H9 (cell line): ENCODE measurements around the gene NARS2. TPM values are rescaled to one million over a fixed set of nuclear protein-coding genes. Genes with fewer than 3 reads are reported as not detected.

Experiments
- DNase-seq: peaks from one replicate; pipeline ENCODE4 v3.0.0-alpha.2; 2017
- H2AFZ ChIP-seq: one replicate; pipeline ENCODE4 v1.6.1; 2013; ENCODE audit warnings: mild to moderate bottlenecking, low read length, control low read depth, moderate library complexity
- H2AK5ac ChIP-seq: 2 replicates; pipeline ENCODE4 v1.6.1; 2013; ENCODE audit warnings: low read length, control low read depth, mixed read lengths; ENCODE audit not compliant: insufficient read length
- H2BK120ac ChIP-seq: one replicate; pipeline ENCODE4 v1.6.1; 2013; ENCODE audit warnings: low read depth, mild to moderate bottlenecking, low read length, control low read depth, inconsistent platforms; ENCODE audit not compliant: poor library complexity, severe bottlenecking
- H2BK12ac ChIP-seq: 2 replicates; pipeline ENCODE4 v1.6.1; 2013; ENCODE audit warnings: low read length, control low read depth, mixed read lengths, low read depth; ENCODE audit not compliant: insufficient read length
- H2BK15ac ChIP-seq: 2 replicates; pipeline ENCODE4 v1.6.1; 2013; ENCODE audit warnings: low read depth, low read length, control low read depth
- H2BK20ac ChIP-seq: one replicate; pipeline ENCODE4 v1.6.1; 2013; ENCODE audit warnings: low read depth, mild to moderate bottlenecking, low read length, control low read depth, inconsistent platforms; ENCODE audit not compliant: poor library complexity, severe bottlenecking
- H2BK5ac ChIP-seq: 2 replicates; pipeline ENCODE4 v1.6.1; 2013; ENCODE audit warnings: low read length, control low read depth, mixed read lengths; ENCODE audit not compliant: insufficient read length
- H3K14ac ChIP-seq: 2 replicates; pipeline ENCODE4 v1.6.1; 2013; ENCODE audit warnings: low read length, control low read depth; ENCODE audit not compliant: insufficient read depth
- H3K18ac ChIP-seq: 2 replicates; pipeline ENCODE4 v1.6.1; 2013; ENCODE audit warnings: low read depth, mild to moderate bottlenecking, mixed read lengths, low read length, control low read depth; ENCODE audit not compliant: insufficient read length
- H3K23ac ChIP-seq: 2 replicates; pipeline ENCODE4 v1.6.1; 2013; ENCODE audit warnings: low read length, control low read depth, mixed read lengths, low read depth; ENCODE audit not compliant: insufficient read length
- H3K23me2 ChIP-seq: 2 replicates; pipeline ENCODE4 v1.6.1; 2013; ENCODE audit warnings: low read depth, mild to moderate bottlenecking, mixed read lengths, low read length, control low read depth; ENCODE audit not compliant: insufficient read length, poor library complexity, severe bottlenecking
- H3K27ac ChIP-seq: 2 replicates; pipeline ENCODE4 v1.5.1; 2013; ENCODE audit warnings: low read length, control low read depth, mixed read lengths, low read depth; ENCODE audit not compliant: insufficient read length
- H3K27me3 ChIP-seq: 2 replicates; pipeline ENCODE4 v1.6.1; 2013; ENCODE audit warnings: low read length, control low read depth, inconsistent platforms; ENCODE audit not compliant: insufficient read depth
- H3K4ac ChIP-seq: 2 replicates; pipeline ENCODE4 v1.6.1; 2013; ENCODE audit warnings: low read depth, mild to moderate bottlenecking, control low read depth, inconsistent platforms, low read length, moderate library complexity
- H3K4me1 ChIP-seq: 2 replicates; pipeline ENCODE4 v1.6.1; 2013; ENCODE audit warnings: low read length, control low read depth, inconsistent platforms; ENCODE audit not compliant: insufficient read depth
- H3K4me2 ChIP-seq: 2 replicates; pipeline ENCODE4 v1.6.1; 2013; ENCODE audit warnings: low read length, control low read depth, mixed read lengths; ENCODE audit not compliant: insufficient read length, insufficient read depth
- H3K56ac ChIP-seq: 2 replicates; pipeline ENCODE4 v1.6.1; 2013; ENCODE audit warnings: low read depth, mild to moderate bottlenecking, mixed read lengths, low read length, control low read depth; ENCODE audit not compliant: insufficient read length
- H3K79me1 ChIP-seq: 2 replicates; pipeline ENCODE4 v1.6.1; 2013; ENCODE audit warnings: low read depth, mild to moderate bottlenecking, moderate library complexity, low read length, control low read depth, inconsistent platforms; ENCODE audit not compliant: insufficient read depth, poor library complexity, severe bottlenecking
- H3K79me2 ChIP-seq: 2 replicates; pipeline ENCODE4 v1.6.1; 2013; ENCODE audit warnings: low read length, control low read depth, inconsistent platforms; ENCODE audit not compliant: insufficient read depth
- H3K9ac ChIP-seq: 2 replicates; pipeline ENCODE4 v1.6.1; 2013; ENCODE audit warnings: low read length, control low read depth, mixed read lengths; ENCODE audit not compliant: insufficient read length; ENCODE audit errors: extremely low read depth
- H3K9me3 ChIP-seq: one replicate; pipeline ENCODE4 v1.6.1; 2013; ENCODE audit warnings: low read depth, low read length, inconsistent platforms; ENCODE audit not compliant: control insufficient read depth
- H3T11ph ChIP-seq: one replicate; pipeline ENCODE4 v1.6.1; 2013; ENCODE audit warnings: mild to moderate bottlenecking, low read length, control low read depth, inconsistent platforms
- H4K20me1 ChIP-seq: one replicate; pipeline ENCODE4 v1.6.1; 2013; ENCODE audit not compliant: control insufficient read depth, insufficient read length, insufficient read depth
- H4K5ac ChIP-seq: 2 replicates; pipeline ENCODE4 v1.6.1; 2013; ENCODE audit warnings: low read depth, mild to moderate bottlenecking, mixed read lengths, low read length, control low read depth; ENCODE audit not compliant: insufficient read length
- H4K8ac ChIP-seq: replicated peaks from 2 replicates; pipeline ENCODE4 v1.6.1; 2013; ENCODE audit warnings: low read length, control low read depth, mixed read lengths, low read depth; ENCODE audit not compliant: insufficient read length
- H4K91ac ChIP-seq: 2 replicates; pipeline ENCODE4 v1.6.1; 2013; ENCODE audit warnings: low read depth, mild to moderate bottlenecking, moderate library complexity, mixed read lengths, low read length, control low read depth; ENCODE audit not compliant: insufficient read length
- H3K27ac Mint-ChIP-seq, 3 experiments: 2 replicates in 2 of 3; 3 replicates in 1 of 3; pipeline ENCODE4 v1.8.0; 2020 to 2021; ENCODE audit warnings: mixed read lengths in 3 of 3, mild to moderate bottlenecking in 1 of 3, moderate library complexity in 1 of 3
- H3K27me3 Mint-ChIP-seq: 2 replicates; pipeline ENCODE4 v1.8.0; 2021; ENCODE audit warnings: low read depth, mild to moderate bottlenecking, moderate library complexity, mixed read lengths
- H3K36me3 Mint-ChIP-seq, 3 experiments: 2 replicates in 2 of 3; 3 replicates in 1 of 3; pipeline ENCODE4 v1.8.0; 2020 to 2021; ENCODE audit warnings: low read depth in 3 of 3, mixed read lengths in 3 of 3; ENCODE audit not compliant: insufficient read depth in 1 of 3
- H3K4me1 Mint-ChIP-seq, 2 experiments: 2 replicates each; pipeline ENCODE4 v1.8.0; 2020; ENCODE audit warnings: mixed read lengths in 2 of 2
- H3K4me3 Mint-ChIP-seq, 2 experiments: 2 replicates in 1 of 2; 3 replicates in 1 of 2; pipeline ENCODE4 v1.8.0; 2020 to 2021; ENCODE audit warnings: mild to moderate bottlenecking in 2 of 2, mixed read lengths in 2 of 2, moderate library complexity in 1 of 2
- H3K9me3 Mint-ChIP-seq, 2 experiments: 2 replicates in 1 of 2; 3 replicates in 1 of 2; pipeline ENCODE4 v1.8.0; 2020; ENCODE audit warnings: mild to moderate bottlenecking in 2 of 2, mixed read lengths in 2 of 2, moderate library complexity in 1 of 2
- CTCF ChIP-seq: fragments of 200-600 bp; sonication (generic); conservative IDR thresholded peaks from 3 replicates; pipeline ENCODE4 v1.8.0; 2021; ENCODE audit warnings: antibody characterized with exemption, mild to moderate bottlenecking
- WGBS: extraction: QIAGEN DNeasy Blood & Tissue Kit; methylation state at CpG from one replicate; pipeline ENCODE4 v1.1.7; 2013; ENCODE audit warnings: missing lambda C conversion rate, low lambda C conversion rate, mixed read lengths; ENCODE audit not compliant: insufficient read length; ENCODE audit errors: extremely low coverage; 5-methylcytosine and 5-hydroxymethylcytosine counted together
- total RNA-seq: library from RNA; stranded (reverse); gene quantifications from 2 replicates; pipeline ENCODE4 v1.2.1, GENCODE V29; 2021

NARS2 gene
- total RNA-seq, 1 experiment from 2014 or later, result 29.7 TPM

GRCh38 chr11:78460471-78460870, 114.2 kb downstream of the NARS2 start:
- Histone ChIP-seq H3K18ac (no peak overlapping the region), H3K23ac (no peak overlapping the region), H3K14ac (no peak overlapping the region), H4K5ac (no peak overlapping the region), H2AK5ac (no peak overlapping the region), H3K79me1 (no peaks in the 10 kb centered on the region), H3K4me2 (no peak overlapping the region), H3K4me1 (no peaks in the 10 kb centered on the region), H3K9ac (no peak overlapping the region), H2BK5ac (no peak overlapping the region), H2AFZ (no peak overlapping the region), H3K27ac (no peak overlapping the region), H3K23me2 (no peaks in the 10 kb centered on the region), H2BK120ac (no peak overlapping the region), H2BK12ac (no peak overlapping the region), H3T11ph (no peak overlapping the region), H3K4ac (no peak overlapping the region), H4K20me1 (no peaks in the 10 kb centered on the region), H2BK20ac (no peak overlapping the region), H3K79me2 (no peaks in the 10 kb centered on the region; the same call in 1 of the 2 replicates), H4K8ac (no peak overlapping the region), H3K9me3 (no peaks in the 10 kb centered on the region), H3K27me3 (no peaks in the 10 kb centered on the region), H2BK15ac (no peak overlapping the region), H3K56ac (no peak overlapping the region), H4K91ac (no peak overlapping the region)
- no peak for DNase-seq
- TF ChIP-seq CTCF, result no peak
- H3K27ac Mint-ChIP-seq, result no peak overlapping the region
- H3K36me3 Mint-ChIP-seq, result peaks cover 17 to 46% (median 42%) of the 10 kb centered on the region in 3 experiments
- H3K4me3 Mint-ChIP-seq, result no peak overlapping the region
- no peaks in the 10 kb centered on the region for H3K27me3 Mint-ChIP-seq
- peaks cover 0 to 2% of the 10 kb centered on the region in 2 experiments; a peak in 1 of 5 replicates for H3K9me3 Mint-ChIP-seq
- WGBS, result no CpG with 5 or more reads among the region's 1 CpG
- no peaks in the 10 kb centered on the region for H3K4me1 Mint-ChIP-seq
